Measurements from ENCODE around the gene TBC1D24. TPM values are rescaled to one million over a fixed set of nuclear protein-coding genes. Genes with fewer than 3 reads are reported as not detected.

TBC1D24 gene
- total RNA-seq, 1 experiment from 2014 or later = 15.8 TPM

GRCh38 chr16:2507665-2508064 lies 32.7 kb downstream of the TBC1D24 start:
- H3K4me2 ChIP-seq (ENCODE audit: low read depth, low read length, poor library complexity, severe bottlenecking) = no peak overlapping the region
- H3K4me3 ChIP-seq (ENCODE audit: low read length) = no peak overlapping the region
- H3K79me2 ChIP-seq (ENCODE audit: low read length) = no peaks in the 10 kb centered on the region
- no peak overlapping the region for H3K27ac ChIP-seq (ENCODE audit: low read length)
- H3K36me3 ChIP-seq (ENCODE audit: insufficient read depth, low read length) = no peaks in the 10 kb centered on the region
- no peaks in the 10 kb centered on the region for H3K9me2 ChIP-seq (replicated peaks; ENCODE audit: insufficient read depth, low read length)
- H2AFZ ChIP-seq (ENCODE audit: low read length) = no peak overlapping the region
- no peaks in the 10 kb centered on the region for H4K20me1 ChIP-seq (ENCODE audit: insufficient read depth, low read depth, low read length)
- no peak overlapping the region for H3K9ac ChIP-seq (ENCODE audit: low read length)
- no peaks in the 10 kb centered on the region for H3K27me3 ChIP-seq (ENCODE audit: low read length)
- peaks cover 6% of the 10 kb centered on the region for H3K4me1 ChIP-seq (ENCODE audit: low read length)
- no peak for DNase-seq
- H3K9me3 ChIP-seq (ENCODE audit: low read length) = no peaks in the 10 kb centered on the region

- Histone ChIP-seq H3K9me3 (ENCODE audit: low read length) (no peaks in the 10 kb centered on the region), H3K27me3 (ENCODE audit: low read length) (no peaks in the 10 kb centered on the region), H3K9me2 (replicated peaks; ENCODE audit: insufficient read depth, low read length) (no peaks in the 10 kb centered on the region), H3K79me2 (ENCODE audit: low read length) (peaks cover under 1% of the 10 kb centered on the region), H3K27ac (ENCODE audit: low read length) (no peak overlapping the region), H3K4me1 (ENCODE audit: low read length) (peaks cover 14% of the 10 kb centered on the region), H3K9ac (ENCODE audit: low read length) (no peak overlapping the region), H3K36me3 (ENCODE audit: insufficient read depth, low read length) (no peaks in the 10 kb centered on the region), H3K4me2 (ENCODE audit: low read depth, low read length, poor library complexity, severe bottlenecking) (no peak overlapping the region), H3K4me3 (ENCODE audit: low read length) (no peak overlapping the region), H4K20me1 (ENCODE audit: insufficient read depth, low read depth, low read length) (no peaks in the 10 kb centered on the region), H2AFZ (ENCODE audit: low read length) (no peak overlapping the region)
- no peak for DNase-seq
Observed at GRCh38 chr16:2508722-2509400, 33.9 kb downstream of the TBC1D24 start.

- Histone ChIP-seq H3K27ac (ENCODE audit: low read length) (no peak overlapping the region), H3K4me2 (ENCODE audit: low read depth, low read length, poor library complexity, severe bottlenecking) (no peak overlapping the region), H3K9me2 (replicated peaks; ENCODE audit: insufficient read depth, low read length) (no peaks in the 10 kb centered on the region), H3K9ac (ENCODE audit: low read length) (no peak overlapping the region), H2AFZ (ENCODE audit: low read length) (no peak overlapping the region), H3K36me3 (ENCODE audit: insufficient read depth, low read length) (no peaks in the 10 kb centered on the region), H3K4me1 (ENCODE audit: low read length) (peaks cover 28% of the 10 kb centered on the region), H3K9me3 (ENCODE audit: low read length) (no peaks in the 10 kb centered on the region), H3K4me3 (ENCODE audit: low read length) (no peak overlapping the region), H3K79me2 (ENCODE audit: low read length) (peaks cover 23% of the 10 kb centered on the region), H4K20me1 (ENCODE audit: insufficient read depth, low read depth, low read length) (peaks cover 18% of the 10 kb centered on the region), H3K27me3 (ENCODE audit: low read length) (no peaks in the 10 kb centered on the region)
- DNase-seq = no peak
Observed at GRCh38 chr16:2511128-2511800, 36.3 kb downstream of the TBC1D24 start.

- H3K79me2 ChIP-seq (ENCODE audit: low read length) = peaks cover 32% of the 10 kb centered on the region
- no peak overlapping the region for H3K9ac ChIP-seq (ENCODE audit: low read length)
- H3K4me2 ChIP-seq (ENCODE audit: low read depth, low read length, poor library complexity, severe bottlenecking) = no peak overlapping the region
- H3K27ac ChIP-seq (ENCODE audit: low read length) = no peak overlapping the region
- H3K36me3 ChIP-seq (ENCODE audit: insufficient read depth, low read length) = no peaks in the 10 kb centered on the region
- no peak for DNase-seq
- no peak overlapping the region for H2AFZ ChIP-seq (ENCODE audit: low read length)
- H3K27me3 ChIP-seq (ENCODE audit: low read length) = no peaks in the 10 kb centered on the region
- no peaks in the 10 kb centered on the region for H3K9me2 ChIP-seq (replicated peaks; ENCODE audit: insufficient read depth, low read length)
- H3K4me1 ChIP-seq (ENCODE audit: low read length) = peaks cover 34% of the 10 kb centered on the region
- no peak overlapping the region for H3K4me3 ChIP-seq (ENCODE audit: low read length)
- no peaks in the 10 kb centered on the region for H3K9me3 ChIP-seq (ENCODE audit: low read length)
- H4K20me1 ChIP-seq (ENCODE audit: insufficient read depth, low read depth, low read length) = peaks cover 26% of the 10 kb centered on the region
Observed at GRCh38 chr16:2511996-2512734, 37.2 kb downstream of the TBC1D24 start.

DNA sequence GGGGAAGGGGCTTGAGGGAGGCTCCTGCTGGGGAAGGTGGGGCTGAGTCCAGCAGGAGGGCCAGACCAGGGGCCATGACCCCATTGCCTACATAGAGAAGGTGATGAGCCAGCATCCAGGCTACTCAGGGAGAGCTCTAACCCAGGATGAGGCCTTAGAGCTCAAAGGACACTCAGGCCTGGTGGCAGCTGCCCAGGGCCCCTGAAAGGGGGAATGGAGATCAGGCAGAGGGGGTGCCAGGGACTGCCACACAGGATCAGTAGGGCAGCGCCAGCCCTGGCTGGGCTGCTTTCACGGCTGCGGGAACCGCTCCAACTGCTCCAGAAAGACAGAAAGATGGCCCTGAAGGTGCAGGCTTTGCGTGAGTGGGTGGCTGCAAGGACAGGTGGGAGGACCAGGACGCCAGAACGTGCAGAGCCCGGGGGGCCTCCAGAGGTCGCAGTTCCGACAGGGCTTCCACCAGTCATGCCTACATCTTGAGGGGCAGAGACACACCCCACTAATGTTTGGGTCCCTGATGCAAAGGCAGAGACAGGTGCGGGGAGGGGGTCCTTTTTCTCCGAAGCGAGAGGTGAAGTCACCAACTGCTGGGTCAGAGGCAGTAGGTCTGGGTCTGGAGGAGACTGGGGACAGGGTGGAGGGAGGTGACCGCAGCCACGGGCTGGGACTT lies 37.9 kb downstream of the TBC1D24 start:
- Histone ChIP-seq H3K9me3 (ENCODE audit: low read length) (no peaks in the 10 kb centered on the region), H3K79me2 (ENCODE audit: low read length) (peaks cover 40% of the 10 kb centered on the region), H3K4me3 (ENCODE audit: low read length) (peak overlapping the region; percentile 76; the same call in 1 of the 2 replicates), H2AFZ (ENCODE audit: low read length) (no peak overlapping the region), H3K27me3 (ENCODE audit: low read length) (no peaks in the 10 kb centered on the region), H4K20me1 (ENCODE audit: insufficient read depth, low read depth, low read length) (peaks cover 31% of the 10 kb centered on the region), H3K4me1 (ENCODE audit: low read length) (peaks cover 34% of the 10 kb centered on the region), H3K4me2 (ENCODE audit: low read depth, low read length, poor library complexity, severe bottlenecking) (peak overlapping the region; percentile 76), H3K9ac (ENCODE audit: low read length) (peak overlapping the region; percentile 98), H3K27ac (ENCODE audit: low read length) (peak overlapping the region; percentile 70; the same call in 1 of the 2 replicates), H3K36me3 (ENCODE audit: insufficient read depth, low read length) (no peaks in the 10 kb centered on the region), H3K9me2 (replicated peaks; ENCODE audit: insufficient read depth, low read length) (no peaks in the 10 kb centered on the region)
- DNase-seq = peak; percentile 65

- Histone ChIP-seq H3K4me2 (ENCODE audit: low read depth, low read length, poor library complexity, severe bottlenecking) (peak within 1 kb of the TSS; percentile 76), H3K79me2 (ENCODE audit: low read length) (peaks cover 48% of the 10 kb centered on the region), H3K9me2 (replicated peaks; ENCODE audit: insufficient read depth, low read length) (no peaks in the 10 kb centered on the region), H3K36me3 (ENCODE audit: insufficient read depth, low read length) (no peaks in the 10 kb centered on the region), H3K27me3 (ENCODE audit: low read length) (no peaks in the 10 kb centered on the region), H4K20me1 (ENCODE audit: insufficient read depth, low read depth, low read length) (peaks cover 38% of the 10 kb centered on the region), H3K27ac (ENCODE audit: low read length) (peak within 1 kb of the TSS; percentile 70), H3K9me3 (ENCODE audit: low read length) (no peaks in the 10 kb centered on the region), H3K4me3 (ENCODE audit: low read length) (peak within 1 kb of the TSS; percentile 76), H2AFZ (ENCODE audit: low read length) (no peak within 1 kb of the TSS), H3K9ac (ENCODE audit: low read length) (peak within 1 kb of the TSS; percentile 98), H3K4me1 (ENCODE audit: low read length) (peaks cover 34% of the 10 kb centered on the region)
- peak; percentile 96 for DNase-seq
Observed at GRCh38 chr16:2513405-2514332, 38.7 kb downstream of the TBC1D24 start, which contains the start of gene ATP6V0C. ATP6V0C (plus strand) TSS chr16:2513952; CDS start chr16:2514104, 152 bp downstream.

DNA sequence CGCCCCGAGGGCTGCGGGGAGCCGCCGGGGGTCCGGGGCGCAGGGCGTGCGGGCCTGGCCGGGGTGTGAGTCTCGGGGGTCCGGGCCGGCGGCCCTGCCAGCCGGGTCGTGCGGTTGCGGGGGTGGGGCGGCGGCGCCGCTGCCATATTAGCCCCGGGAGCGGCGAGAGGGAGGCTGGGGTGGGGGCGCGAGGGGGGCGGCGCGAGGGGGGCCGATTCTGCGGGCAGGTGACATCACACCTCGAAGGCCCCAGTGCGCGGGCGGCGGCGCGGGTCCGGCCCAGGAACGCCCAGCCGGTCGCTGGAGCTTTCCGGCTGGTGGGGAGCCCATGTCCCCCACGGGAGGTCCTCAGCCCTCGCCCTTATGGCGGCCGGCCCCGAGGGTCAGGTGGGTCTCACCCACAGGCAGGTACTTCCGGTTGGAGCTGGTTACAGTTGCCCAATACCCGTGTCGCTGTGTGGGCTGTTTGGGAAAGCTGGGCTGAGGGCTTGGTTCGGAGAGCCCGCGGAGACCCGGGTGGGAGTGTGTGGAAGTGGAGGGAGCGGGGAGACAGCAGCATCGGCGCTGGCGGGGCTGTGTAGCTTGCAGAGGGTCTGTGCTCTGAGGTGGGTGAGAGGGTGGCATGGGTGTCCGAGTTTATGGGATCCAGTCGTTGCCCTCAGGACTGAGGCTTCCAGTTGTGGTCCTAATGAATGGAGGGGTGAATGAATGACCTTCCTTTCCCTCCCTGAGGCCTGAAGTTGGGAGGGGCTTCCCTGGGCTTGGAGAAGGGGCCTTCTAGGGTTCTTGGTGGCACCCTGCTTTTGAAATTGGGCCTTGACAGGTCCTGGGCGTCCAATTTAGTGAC lies 39.6 kb downstream of the TBC1D24 start:
- DNase-seq = peak; percentile 62
- Histone ChIP-seq H4K20me1 (ENCODE audit: insufficient read depth, low read depth, low read length) (peaks cover 41% of the 10 kb centered on the region), H3K4me2 (ENCODE audit: low read depth, low read length, poor library complexity, severe bottlenecking) (peak overlapping the region; percentile 76), H3K4me3 (ENCODE audit: low read length) (peak overlapping the region; percentile 76), H3K9me2 (replicated peaks; ENCODE audit: insufficient read depth, low read length) (no peaks in the 10 kb centered on the region), H3K27me3 (ENCODE audit: low read length) (no peaks in the 10 kb centered on the region), H3K9ac (ENCODE audit: low read length) (peak overlapping the region; percentile 98), H3K9me3 (ENCODE audit: low read length) (no peaks in the 10 kb centered on the region), H2AFZ (ENCODE audit: low read length) (no peak overlapping the region), H3K4me1 (ENCODE audit: low read length) (peaks cover 38% of the 10 kb centered on the region), H3K79me2 (ENCODE audit: low read length) (peaks cover 53% of the 10 kb centered on the region), H3K27ac (ENCODE audit: low read length) (peak overlapping the region; percentile 70), H3K36me3 (ENCODE audit: insufficient read depth, low read length) (no peaks in the 10 kb centered on the region)
